Stomach (tissue), 4 donors: Measurements from ENCODE around the gene BABAM2.

ENCODE experiments used
- CTCF ChIP-seq, 7 experiments: fragments of 450-650 bp in 4 of 7; fragments of 200-600 bp in 3 of 7; sonication (generic) in 3 of 7; IDR thresholded peaks; one replicate each; pipeline ENCODE4 v1.5.1; 2016 to 2019; ENCODE audit warnings: antibody characterized with exemption in 7 of 7, control low read depth in 2 of 7, mild to moderate bottlenecking in 1 of 7
- POLR2A ChIP-seq, 4 donors: fragments of 450-650 bp; IDR thresholded peaks; one replicate each; pipeline ENCODE4 v1.6.1; 2016; ENCODE audit warnings: antibody characterized with exemption in 4 of 4, control low read depth in 2 of 4, mild to moderate bottlenecking in 1 of 4, moderate library complexity in 1 of 4
- POLR2AphosphoS5 ChIP-seq, 3 donors: sonication (generic); formaldehyde crosslinking; IDR thresholded peaks; one replicate each; pipeline ENCODE4 v1.6.1; 2016; ENCODE audit warnings: antibody characterized with exemption in 3 of 3

- TF ChIP-seq POLR2AphosphoS5 (IDR thresholded peaks at IDR 0.05) (no peak), CTCF (IDR thresholded peaks at IDR 0.05) (no peak), POLR2A (IDR thresholded peaks at IDR 0.05) (no peak)
Observed at GRCh38 chr2:28294451-28294850, 403.9 kb downstream of the BABAM2 start.
